Brain microvascular endothelial cell (primary cell): ENCODE data around the gene ADARB2.

ENCODE experiments used
- DNase-seq: peaks from one replicate; pipeline ENCODE4 v3.0.0-alpha.2; 2020
- H3K27ac ChIP-seq: fragments of 250-450 bp; sonication (Bioruptor Pico); 2 replicates; pipeline ENCODE4 v1.5.1; 2020; ENCODE audit warnings: mild to moderate bottlenecking, moderate library complexity
- H3K27me3 ChIP-seq: fragments of 250-450 bp; sonication (Bioruptor Pico); replicated peaks from 2 replicates; pipeline ENCODE4 v1.5.1; 2020; ENCODE audit warnings: mild to moderate bottlenecking
- H3K36me3 ChIP-seq: fragments of 250-450 bp; sonication (Bioruptor Pico); replicated peaks from 2 replicates; pipeline ENCODE4 v1.5.1; 2020; ENCODE audit warnings: mild to moderate bottlenecking
- H3K4me3 ChIP-seq: 2 replicates; pipeline ENCODE4 v1.5.1; 2011; ENCODE audit warnings: low read depth, mild to moderate bottlenecking, control low read depth, low read length, moderate library complexity
- CTCF ChIP-seq: IDR thresholded peaks from 2 replicates; pipeline ENCODE4 v1.5.1; 2011; ENCODE audit warnings: low read depth, mild to moderate bottlenecking, moderate library complexity, low read length, control low read depth, inconsistent platforms; ENCODE audit errors: missing control alignments
- in situ Hi-C: cut with HindIII; loops from 2 replicates; pipeline ENCODE4 v1.10.0; 2017; ENCODE audit warnings: low sequenced_read_pairs, low pct_ligation_motif_present

Gene ADARB2

GRCh38 chr10:1684991-1685390, 52.3 kb downstream of the ADARB2 start:
- Histone ChIP-seq H3K27ac (no peak overlapping the region), H3K27me3 (no peaks in the 10 kb centered on the region), H3K36me3 (no peaks in the 10 kb centered on the region), H3K4me3 (no peak overlapping the region)
- TF ChIP-seq CTCF = no peak
- in situ Hi-C loops = no loop called here
- DNase-seq = no peak

GRCh38 chr10:1683649-1684048, 53.7 kb downstream of the ADARB2 start:
- Histone ChIP-seq H3K36me3 (no peaks in the 10 kb centered on the region), H3K27me3 (no peaks in the 10 kb centered on the region), H3K27ac (no peak overlapping the region), H3K4me3 (no peak overlapping the region)
- TF ChIP-seq CTCF = no peak
- in situ Hi-C loops = no loop called here
- no peak for DNase-seq

- DNase-seq = no peak
- Histone ChIP-seq H3K36me3 (no peaks in the 10 kb centered on the region), H3K27me3 (no peaks in the 10 kb centered on the region), H3K4me3 (no peak overlapping the region), H3K27ac (no peak overlapping the region)
- in situ Hi-C loops = no loop called here
- TF ChIP-seq CTCF = no peak
Observed at GRCh38 chr10:1679821-1680650, 57.3 kb downstream of the ADARB2 start.

GRCh38 chr10:1678084-1678483, 59.2 kb downstream of the ADARB2 start:
- in situ Hi-C loops = no loop called here
- H3K36me3 ChIP-seq = no peaks in the 10 kb centered on the region
- TF ChIP-seq CTCF = no peak
- no peak for DNase-seq
- H3K4me3 ChIP-seq = no peak overlapping the region
- H3K27me3 ChIP-seq = no peaks in the 10 kb centered on the region
- H3K27ac ChIP-seq = no peak overlapping the region

GRCh38 chr10:1677307-1677939, 59.9 kb downstream of the ADARB2 start:
- no peak overlapping the region for H3K27ac ChIP-seq
- H3K4me3 ChIP-seq = no peak overlapping the region
- in situ Hi-C loops = no loop called here
- no peak for TF ChIP-seq CTCF
- H3K27me3 ChIP-seq = no peaks in the 10 kb centered on the region
- H3K36me3 ChIP-seq = no peaks in the 10 kb centered on the region
- DNase-seq = no peak
